Stimulated activated CD8-positive, alpha-beta memory T cell treated with anti-CD3 and anti-CD28 coated beads, Interleukin-7, amount 100 ng/mL, for 4 hours (primary cell): ENCODE data around the gene MAST4.

ENCODE experiments used
- DNase-seq, 2 donors: peaks; one replicate each; pipeline ENCODE4 v3.0.0-alpha.2; 2020; ENCODE audit warnings: low read depth in 2 of 2

The MAST4 gene

GRCh38 chr5:67211926-67212325, 615.7 kb downstream of the MAST4 start:
- DNase-seq: no peak

- no peak for DNase-seq
Measured at GRCh38 chr5:67214036-67214435, 617.8 kb downstream of the MAST4 start.

GRCh38 chr5:67214707-67215447, 618.7 kb downstream of the MAST4 start:
- DNase-seq: no peak

- peak; percentile 42 for DNase-seq
Measured at GRCh38 chr5:67215519-67216471, 619.6 kb downstream of the MAST4 start.

- no peak for DNase-seq
Measured at GRCh38 chr5:67216564-67216963, 620.4 kb downstream of the MAST4 start.
